ENCODE measurements around the gene CEP76.
"Not testable (repeated sequence)": the region's sequence is repeated elsewhere in the genome, so short reads cannot be mapped to it uniquely, and the experiment has no call there.

CEP76 gene

DNA sequence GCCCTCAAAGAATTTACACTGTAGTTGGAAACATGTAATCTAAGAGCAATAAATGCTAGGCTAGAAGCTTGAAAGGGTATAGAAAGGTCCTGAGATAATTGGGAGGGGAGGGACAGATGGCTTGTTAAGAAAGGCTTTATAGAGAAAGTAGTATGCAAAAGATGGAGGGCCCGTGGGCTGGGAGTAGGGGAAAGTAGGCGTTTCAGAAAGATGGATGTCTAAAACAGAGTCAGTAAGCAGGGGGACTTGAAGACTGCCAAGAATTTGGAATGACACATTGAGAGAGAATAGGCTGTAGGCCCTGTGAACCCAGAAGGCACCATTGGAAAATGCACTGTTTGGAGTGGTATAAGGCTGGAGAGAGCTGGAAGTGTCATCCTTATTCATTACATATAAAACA is 1.1 kb upstream of the CEP76 start:
- no peak for DNase-seq

DNA sequence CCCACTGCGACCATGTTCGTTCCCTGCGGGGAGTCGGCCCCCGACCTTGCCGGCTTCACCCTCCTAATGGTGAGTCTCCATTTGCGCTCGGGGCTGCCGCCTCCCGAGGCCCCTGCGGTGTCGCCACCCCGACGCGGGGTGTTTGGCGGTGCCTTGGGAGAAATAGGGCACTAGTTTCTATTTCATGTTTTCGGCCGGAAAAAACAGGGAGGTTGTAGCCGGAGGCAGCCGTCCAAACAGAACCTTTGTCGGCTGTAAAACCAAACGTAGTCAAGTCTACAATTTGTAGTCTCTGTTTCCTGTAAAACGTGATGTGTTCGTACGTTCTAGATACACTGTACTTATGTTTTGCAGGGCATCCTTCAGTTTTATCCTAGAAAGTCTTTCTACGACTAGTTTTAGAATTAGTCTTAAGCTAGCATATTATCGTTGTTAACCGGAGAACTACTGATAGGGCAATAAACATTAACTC is 609 bp upstream of the CEP76 start:
- DNase-seq = no peak

DNA sequence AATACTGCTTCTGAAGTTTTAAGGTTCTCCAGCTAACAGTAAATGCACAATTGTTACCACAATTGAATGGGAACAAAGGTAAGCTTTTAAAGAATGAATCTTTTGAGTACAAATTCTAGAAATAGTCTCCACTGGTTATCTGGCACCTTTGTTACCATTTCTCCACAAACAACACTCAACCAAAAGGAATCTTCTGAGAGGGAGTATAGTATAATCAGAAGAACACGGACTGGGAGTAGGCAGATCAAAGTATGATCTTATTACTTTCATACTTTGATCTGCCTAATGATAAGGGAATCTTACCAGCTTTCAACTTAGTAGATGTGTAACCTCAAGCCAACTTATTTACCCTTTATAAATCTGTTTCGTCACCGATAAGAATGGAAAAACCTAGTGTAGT is 1.4 kb downstream of the CEP76 start:
- no peak for DNase-seq

DNA sequence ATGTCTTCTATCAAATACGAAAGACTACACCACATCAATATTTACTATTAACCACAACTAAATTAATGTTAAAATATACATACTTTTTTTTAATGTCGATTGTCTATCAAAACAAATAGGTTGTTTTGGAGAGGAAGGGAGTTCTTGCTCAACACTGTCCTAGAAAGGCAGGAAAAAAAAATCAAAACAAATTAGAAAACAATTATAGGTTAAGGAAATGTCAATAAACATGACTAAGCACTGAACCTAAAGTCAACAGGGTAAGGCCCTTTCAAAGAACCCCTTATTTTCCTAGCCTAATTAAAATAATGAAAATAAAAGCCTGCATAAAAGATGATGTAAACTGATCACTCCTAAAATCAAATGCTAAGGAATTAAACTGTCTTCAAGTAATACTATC is 2.8 kb downstream of the CEP76 start:
- no peak for DNase-seq

DNA sequence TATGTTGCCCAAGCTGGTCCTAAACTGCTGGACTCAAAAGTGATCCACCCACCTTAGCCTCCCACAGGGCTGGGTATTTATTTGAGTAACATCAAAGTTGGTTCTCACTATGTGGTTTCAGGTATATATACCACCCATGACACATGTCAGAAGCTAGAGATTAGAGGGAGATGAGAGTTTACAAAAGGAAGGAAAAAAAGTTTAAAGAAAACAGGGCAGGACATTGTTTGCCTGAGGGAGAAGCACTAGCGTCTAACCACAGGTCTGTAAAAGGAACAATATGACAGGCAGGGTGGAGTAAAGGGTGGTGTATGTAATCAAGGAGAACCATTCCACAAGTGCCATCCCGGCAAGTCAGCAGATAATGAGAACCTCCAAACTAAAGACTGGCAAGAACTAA is 8.5 kb downstream of the CEP76 start:
- DNase-seq = no peak

DNA sequence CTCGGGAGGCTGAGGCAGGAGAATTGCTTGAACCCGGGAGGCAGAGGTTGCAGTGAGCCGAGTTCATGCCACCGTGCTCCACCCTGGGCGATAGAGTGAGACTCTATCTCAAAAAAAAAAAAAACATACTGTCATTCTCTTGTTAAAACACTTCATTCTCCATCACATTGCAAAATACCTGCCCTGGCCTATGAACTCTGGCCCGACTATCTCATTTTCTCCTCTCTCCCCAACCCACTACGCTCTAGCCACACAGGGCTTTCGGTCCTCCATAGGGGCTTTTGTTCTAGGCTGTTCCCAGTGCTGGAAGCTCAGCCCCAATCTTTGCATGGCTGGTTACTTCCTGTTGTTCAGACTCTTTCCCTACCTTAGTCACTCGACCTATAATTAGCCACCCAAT is 10.3 kb downstream of the CEP76 start:
- DNase-seq = no peak

DNA sequence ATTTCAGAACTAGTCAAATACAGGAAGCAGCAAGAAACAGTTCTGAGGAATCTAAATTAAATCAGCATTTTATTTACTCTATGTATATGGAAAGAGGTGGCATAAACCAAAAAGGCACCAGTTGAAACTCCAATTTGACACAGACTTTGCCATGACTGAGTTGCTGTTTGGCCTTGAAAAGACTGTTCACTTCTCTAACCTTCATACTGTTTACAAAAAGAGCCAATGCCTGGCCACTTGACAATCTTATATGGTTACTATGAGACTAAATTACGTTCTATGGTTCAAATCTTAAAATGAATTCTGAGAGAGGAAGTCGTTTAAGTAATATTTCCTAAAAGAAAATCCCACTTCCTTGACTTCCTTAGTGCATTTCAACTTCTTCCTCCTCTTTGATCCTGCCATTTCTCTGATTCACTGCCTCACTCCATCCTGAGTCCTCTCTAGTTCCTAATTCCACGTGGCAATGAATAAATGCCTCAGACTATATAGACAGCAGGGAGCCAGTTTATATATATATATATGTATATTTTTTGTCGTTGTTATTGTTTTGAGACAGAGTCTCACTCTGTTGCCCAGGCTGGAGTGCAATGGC is 13.2 kb downstream of the CEP76 start:
- no peak for DNase-seq

DNA sequence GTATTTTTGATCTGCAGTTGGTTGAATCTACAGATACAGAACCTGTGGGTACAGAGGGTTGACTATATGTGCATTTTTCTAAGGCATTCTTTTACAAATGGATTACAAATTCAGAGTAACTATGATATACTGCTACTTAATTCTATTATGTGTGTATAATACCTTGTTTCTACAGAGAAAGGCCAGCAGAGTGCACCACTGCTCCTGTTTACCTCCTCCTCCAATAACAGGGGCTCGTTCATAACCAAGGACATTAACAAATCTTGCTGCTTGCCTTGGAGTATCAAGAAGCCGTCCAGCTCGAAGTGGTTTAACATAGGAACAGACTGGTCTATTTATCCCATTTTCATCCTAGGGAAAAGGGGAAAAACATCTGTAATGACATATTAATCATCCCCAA is 16.4 kb downstream of the CEP76 start:
- no peak for DNase-seq

DNA sequence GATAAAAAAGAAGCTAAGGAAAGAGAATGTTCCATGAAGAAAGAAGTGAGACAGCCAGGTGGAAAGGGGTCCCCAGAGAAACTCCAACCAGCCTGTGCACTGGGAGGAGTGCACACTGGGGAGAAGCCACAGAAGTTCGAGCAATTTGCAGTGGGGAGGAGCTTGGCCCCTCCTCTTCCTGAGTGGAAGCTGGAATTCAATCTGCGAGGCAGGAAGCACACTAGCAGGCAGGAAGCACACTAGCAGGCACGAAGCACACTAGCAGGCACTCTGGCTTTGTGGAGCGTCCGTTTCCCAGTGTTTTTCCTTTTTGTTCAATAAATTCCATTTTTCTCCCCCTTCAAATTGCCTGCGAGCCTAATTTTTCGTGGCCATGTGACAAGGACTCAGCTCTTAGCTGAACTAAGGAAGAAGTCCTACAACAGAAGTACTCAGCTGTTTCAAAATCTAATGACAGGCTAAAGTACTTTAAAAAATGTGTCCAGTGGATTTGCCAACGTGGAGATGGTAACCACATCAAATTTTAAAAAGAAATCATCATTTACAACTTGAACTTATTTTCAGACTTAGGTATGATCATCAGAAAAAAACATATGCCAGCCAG is 23.2 kb downstream of the CEP76 start:
- no peak for DNase-seq

DNA sequence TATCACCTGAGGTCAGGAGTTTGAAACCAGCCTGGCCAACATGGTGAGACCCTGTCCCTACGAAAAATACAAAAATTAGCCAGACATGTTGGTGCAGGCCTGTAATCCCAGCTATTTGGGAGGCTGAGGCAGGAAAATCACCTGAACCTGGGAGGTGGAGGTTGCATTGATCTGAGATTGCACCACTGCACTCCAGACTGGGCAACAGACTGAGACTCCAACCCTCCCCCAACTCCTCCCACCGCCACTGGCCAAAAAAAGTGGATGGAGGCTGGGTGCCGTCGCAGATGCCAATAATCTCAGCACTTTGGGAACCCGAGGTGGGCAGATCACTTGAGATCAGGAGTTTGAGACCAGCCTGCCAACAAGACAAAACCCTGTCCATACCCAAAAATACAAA is 34.5 kb downstream of the CEP76 start:
- no peak for DNase-seq

DNA sequence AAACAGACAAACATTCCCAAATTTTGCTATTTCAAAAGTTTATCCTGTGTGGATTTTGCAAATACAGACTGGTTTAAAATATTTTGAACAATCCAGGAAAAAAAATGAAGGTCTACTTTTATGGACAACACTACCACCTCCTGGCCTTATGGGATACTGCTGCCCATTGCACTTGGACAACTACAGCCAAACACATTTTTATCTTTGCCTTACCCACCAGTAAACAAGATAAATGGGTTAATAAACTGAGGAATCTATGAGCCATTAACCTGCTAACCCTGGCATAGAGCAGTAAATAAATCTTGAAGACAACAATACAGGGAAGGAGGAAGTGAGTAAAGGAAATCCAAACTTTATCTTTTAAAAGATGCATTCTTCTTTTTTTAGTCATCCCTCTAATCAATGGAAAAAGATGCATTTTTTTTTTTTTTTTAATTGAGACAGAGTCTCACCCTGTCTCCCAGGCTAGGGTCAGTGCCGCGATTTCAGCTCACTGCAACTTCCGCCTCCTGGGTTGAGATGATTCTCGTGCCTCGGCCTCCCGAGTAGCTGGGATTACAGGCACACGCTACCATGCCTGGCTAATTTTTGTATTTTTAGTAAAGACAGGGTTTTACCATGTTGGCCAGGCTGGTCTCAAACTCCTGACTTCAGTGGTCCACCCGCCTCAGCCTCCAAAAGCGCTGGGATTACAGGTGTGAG is 42.5 kb downstream of the CEP76 start:
- DNase-seq = no peak

DNA sequence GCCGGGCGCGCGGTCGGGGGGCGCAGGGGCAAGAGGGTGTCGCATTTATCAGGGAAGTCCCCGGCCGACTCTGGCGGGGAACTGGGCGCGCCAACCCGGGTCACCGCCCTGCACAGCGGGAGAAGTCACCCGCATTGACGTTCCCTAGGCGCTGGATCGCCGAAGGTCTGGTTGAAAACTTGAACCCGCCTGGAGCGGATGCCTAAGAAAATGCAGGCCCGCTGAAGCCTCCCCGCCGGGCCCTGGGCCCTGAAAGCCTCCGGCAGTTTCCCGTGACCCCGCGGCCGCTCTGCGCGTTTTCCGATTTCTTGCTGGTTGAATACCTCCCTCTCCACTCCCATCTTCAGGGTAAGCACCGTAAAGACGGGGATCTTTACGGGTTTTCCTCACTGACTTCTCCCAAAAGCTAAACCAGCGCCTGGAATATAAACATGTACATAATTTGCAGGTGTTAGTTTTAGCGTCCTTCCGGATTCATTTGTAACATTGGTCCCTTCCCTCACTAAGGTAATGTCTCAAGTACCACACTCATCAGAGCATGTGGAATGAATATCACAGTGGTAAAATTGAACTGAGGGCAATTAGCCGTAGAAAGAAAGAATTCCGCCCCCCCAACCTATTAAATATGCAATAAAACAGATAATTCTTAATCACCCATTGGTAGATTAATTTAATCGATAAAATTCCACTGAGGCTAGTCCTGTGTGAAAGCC is 43.9 kb downstream of the CEP76 start:
- DNase-seq = no peak

DNA sequence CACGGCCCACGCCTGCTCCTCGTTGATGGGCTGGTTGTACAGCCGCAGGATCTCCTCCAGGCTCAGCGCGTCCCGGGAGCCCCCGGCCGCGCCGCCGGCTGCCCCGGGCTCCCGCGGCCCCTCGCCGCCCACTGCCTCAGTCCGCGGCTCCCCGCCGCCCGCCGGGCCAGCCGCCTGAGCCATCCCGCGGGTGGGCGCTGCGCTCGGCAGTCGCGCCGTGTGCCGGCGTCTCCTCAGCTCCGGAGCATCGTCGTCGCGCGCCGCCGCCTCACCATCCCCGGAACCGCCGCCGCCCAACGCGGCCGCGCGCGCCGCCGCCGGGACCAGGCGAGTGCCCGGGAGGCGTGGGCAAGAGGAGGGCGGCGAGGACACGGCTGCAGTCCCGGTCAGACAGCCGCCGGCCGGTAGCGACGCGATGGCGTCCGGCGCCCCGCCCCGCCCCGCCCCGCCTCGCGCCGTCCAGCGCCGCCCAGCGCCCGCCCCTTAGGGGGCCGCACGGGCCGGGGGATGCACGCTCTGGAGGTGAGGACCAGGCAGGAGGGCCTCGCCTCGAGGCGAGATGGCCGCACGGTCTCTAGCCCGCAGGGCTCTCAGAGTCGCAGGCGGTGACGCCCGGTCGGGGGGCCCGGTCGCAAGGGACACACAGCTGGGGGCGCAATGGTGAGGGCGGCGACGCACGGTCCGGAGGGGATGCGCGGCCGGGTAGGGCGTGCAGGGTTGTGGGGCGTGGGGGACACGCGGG is 44.7 kb downstream of the CEP76 start, which contains the start of gene SPIRE1:
SPIRE1 (minus strand) TSS at position 424 of the 742 bp plus-strand sequence; CDS start at position 183, 241 bp downstream.
- no peak for DNase-seq

DNA sequence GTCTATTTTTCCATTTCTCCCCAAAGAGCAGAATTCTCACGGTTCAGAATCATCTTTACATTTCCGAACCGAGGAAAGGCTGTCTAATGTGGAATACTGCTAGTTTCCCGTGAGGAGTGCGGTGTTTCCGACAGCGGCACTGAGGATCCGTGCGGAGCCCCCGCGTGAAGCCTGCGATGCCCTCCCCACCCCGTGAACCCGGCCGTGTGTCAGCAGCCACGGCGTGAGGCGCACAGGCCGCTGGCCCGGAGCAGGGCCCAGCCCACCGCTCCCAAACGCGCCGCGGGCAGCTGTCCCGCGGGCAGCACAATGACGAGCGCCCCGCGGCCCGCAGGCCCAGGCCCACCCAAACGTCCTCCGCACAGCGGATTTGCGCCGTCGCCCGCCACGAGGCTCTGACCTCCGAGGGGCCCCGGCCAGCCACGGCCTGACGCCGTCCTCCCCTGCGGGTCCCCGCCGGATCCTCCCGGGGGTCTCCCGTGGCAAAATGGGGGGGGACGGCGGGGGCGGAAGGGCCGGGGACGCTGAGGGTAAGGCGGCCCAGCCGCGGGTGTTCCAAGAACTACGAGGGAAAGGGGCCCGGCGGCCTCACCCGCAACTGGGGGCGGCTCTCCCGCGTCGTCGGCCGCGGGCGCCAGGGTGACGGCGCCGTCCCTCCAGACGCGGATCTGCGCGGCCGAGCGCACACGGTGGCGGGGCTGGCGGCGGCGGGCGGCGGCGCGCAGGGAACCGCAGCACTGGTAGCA is 45.4 kb downstream of the CEP76 start:
- DNase-seq = no peak

DNA sequence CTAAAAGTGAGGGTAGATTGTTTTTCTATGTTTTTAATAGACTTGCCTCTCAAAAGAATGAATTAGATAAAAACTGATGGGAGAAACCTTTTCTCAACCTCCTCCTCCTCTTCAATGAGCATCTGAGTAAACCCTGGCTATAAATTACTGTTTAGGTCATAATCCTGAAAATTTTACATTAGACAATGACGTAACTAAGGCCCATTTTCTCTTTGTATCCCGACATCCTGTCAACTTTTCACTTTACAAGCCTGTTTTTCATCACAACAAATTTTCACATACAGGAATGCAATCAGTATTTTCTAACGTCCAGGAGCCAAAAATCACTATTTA is 46.0 kb downstream of the CEP76 start:
- DNase-seq = no peak

DNA sequence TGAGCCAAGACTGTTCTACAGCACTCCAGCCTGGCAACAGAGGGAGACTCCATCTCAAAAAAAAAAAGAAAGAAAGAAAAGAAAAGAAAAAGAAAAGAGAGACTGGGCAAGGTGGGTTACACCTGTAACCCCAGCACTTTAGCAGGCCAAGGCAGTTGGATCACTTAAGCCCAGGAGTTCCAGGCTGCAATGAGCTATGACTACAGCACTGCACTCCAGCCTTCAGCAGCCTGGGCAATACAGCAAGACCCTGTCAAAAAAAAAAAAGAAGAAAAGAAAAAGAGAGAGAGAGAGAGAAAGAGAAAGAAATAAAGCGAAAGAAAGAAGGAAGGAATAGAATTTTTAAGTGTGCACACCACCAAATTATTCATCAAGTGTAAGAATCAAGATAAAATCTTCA is 47.6 kb downstream of the CEP76 start:
- no peak for DNase-seq

DNA sequence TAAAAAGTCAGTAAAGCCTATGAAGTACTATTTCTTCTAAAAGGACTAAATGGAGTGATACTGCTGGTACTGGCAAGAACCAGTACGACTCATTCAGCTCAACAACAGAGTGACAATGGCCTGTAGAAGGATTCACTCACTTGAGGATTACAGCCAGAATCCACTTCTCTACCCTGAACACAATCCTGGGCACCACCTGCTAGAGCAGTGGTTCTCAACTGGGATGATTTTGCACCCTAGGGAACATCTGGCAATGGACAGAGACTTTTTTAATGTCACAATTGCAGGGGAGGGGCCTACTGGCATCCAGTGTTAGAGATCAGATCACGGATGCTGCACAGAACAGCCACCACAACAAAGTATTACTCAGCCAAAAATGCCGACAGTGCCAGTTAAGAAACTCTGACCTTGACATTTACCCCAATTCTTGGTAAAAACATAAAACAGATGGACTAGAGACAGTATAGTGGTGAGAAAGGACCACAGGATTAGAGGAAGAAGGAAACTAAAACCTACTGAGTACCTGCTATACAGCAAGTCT is 49.6 kb downstream of the CEP76 start:
- DNase-seq = no peak

DNA sequence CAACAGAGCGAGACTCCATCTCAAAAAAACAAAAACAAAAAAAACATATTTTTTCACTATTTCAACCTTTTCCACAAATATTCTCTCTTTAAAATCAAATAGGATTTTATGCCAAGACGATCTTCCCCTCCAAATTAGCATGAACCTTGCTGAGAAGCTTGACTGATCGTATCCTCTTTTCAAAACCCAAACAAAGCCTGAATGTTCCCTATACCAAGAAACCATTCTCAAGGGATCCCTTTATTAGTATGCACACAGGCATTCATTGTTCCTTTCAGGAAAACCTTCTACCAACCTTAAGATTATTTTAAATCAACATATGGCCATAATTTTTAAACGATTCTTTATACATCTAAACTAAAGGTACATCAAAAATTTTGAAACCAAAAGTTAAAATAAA is 50.9 kb downstream of the CEP76 start:
- DNase-seq = no peak

DNA sequence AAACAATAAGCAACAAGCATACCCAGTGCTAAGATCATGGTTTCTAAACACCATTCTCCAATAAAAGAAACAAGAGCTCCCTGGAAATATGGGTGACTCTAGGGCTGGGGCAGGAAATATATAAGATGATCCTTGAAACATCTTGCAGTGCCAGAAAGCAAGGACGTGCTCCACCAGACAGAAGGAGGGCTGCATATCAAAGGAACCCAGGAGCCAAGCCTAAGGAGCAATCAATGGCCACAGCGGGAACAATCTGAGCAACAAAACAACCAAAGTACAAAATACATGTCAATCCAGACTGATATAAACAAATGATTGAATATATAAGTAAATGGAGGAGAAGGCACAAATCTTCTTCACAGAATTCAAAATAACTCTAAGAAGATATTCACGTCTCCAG is 54.8 kb downstream of the CEP76 start:
- DNase-seq = no peak

DNA sequence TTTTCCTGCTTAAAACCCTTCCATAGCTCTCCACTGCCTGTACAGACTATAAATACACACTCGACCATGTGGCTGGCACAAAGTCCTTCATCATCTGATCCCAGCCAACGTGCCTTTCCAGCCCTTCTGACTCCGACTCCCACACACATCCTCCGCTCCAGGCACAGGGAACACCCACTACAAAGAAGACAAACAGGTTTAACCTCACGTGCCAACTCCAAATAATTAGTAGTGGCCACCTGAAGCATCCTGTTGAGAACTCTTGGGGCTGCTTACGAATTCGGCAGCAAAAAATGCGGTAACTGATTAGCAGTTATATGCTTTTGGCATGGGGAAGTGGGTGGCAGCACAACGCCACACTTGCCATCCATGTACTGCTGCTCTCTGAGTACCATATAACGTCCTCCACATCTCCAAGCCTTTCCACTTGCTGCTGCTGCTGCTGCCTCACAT is 56.7 kb downstream of the CEP76 start:
- no peak for DNase-seq

DNA sequence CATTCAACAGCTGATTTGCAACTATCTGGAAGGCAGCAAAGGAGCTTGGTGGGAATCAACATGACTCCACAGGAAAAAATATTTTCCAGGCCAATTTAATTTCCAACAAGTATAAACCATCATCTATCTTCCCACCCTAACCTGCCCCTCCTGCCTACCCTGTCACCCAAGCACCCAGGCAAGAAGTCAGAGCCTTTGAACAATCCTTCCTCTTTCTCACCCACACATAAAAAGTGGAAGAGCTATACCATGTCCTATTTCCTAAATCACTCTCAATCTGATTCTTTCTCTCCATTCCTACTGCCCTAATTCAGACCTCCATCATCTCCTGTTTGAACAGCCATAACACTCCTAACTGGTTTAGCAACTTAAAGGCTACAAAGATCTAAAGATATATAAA is 57.3 kb downstream of the CEP76 start:
- DNase-seq = no peak

DNA sequence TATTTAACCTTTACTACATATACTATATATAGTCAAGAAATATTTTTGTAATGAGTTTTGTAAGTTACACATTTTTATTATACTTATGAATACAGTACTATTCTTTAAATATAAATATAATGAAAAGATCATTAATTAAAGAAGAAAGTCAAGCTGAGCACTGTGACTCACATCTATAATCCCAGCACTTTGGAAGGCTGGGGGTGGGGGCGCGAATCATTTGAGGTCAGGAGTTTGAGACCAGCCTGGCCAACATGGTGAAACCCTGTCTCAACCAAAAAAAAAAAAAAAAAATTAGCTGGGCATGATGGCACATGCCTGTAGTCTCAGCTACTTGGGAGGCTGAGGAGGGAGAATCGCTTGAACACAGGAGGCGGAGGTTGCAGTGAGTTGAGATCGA is 58.8 kb downstream of the CEP76 start:
- not testable (repeated sequence) for DNase-seq

All from GOT3 (cell line).